Stimulated activated CD8-positive, alpha-beta memory T cell treated with anti-CD3 and anti-CD28 coated beads, Interleukin-12 subunit alpha, Interleukin-12 subunit beta, amount 100 ng/mL, for 1 hour (primary cell): Measurements from ENCODE around the gene INSIG1.

Experiments
- DNase-seq: peaks from one replicate; pipeline ENCODE4 v3.0.0-alpha.2; 2020; ENCODE audit warnings: low read depth

The INSIG1 gene

DNA sequence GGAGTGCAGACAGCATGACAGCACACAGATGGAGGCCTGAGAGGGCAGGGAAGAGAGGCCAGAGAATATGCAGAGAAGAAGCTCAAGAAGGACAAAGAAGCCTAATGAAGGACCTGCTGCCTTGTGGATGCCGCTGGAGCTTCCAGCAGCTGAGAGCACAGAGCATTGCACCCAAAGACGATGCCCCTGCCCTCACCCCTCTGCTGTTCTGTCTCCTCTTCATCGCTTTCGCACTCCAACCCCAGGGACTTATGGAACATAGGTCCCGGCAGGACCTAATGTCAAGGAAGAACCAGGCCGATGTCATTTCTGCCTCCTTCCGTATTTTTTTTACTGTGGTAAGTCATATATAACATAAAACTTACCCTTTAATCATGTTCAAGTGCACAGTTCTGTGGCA, 12.3 kb upstream of the INSIG1 start:
- no peak for DNase-seq

DNA sequence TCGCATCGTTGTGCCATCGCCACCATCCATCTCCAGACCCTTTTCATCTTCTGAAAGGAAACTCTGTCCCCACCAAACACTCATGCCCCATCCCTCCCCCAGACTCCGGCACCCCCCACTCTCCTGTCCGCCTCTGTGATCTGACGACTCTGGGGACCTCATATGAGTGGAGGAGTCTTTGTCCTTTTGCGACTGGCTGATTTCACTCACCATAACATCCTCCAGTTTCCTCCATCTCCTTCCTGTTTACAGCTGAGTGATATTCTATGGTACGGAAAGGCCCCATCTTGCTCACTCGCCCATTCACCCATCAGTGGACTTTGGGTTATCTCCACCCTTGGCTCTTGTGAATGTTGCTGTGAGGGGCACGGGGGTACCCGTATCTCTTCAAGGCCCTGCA, 11.8 kb upstream of the INSIG1 start:
- no peak for DNase-seq

DNA sequence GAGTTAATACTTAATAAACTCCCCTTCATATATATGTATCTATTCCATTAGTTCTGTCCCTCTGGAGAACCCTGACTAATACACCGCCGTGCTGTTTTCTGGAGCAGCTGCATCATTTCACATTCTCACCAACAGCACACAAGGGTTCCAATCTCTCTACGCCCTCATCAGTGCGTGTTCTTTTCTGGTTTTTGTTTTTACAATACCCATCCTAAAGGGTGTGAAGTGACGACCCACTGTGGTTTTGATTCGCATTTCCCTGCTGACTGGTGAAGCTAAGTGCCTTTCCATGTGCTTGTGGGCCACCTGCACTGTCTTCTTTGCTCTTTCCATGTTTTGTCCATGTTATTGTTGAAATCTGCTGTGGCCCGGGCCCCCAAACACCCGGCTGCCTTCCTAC, 11.0 kb upstream of the INSIG1 start:
- DNase-seq: no peak

DNA sequence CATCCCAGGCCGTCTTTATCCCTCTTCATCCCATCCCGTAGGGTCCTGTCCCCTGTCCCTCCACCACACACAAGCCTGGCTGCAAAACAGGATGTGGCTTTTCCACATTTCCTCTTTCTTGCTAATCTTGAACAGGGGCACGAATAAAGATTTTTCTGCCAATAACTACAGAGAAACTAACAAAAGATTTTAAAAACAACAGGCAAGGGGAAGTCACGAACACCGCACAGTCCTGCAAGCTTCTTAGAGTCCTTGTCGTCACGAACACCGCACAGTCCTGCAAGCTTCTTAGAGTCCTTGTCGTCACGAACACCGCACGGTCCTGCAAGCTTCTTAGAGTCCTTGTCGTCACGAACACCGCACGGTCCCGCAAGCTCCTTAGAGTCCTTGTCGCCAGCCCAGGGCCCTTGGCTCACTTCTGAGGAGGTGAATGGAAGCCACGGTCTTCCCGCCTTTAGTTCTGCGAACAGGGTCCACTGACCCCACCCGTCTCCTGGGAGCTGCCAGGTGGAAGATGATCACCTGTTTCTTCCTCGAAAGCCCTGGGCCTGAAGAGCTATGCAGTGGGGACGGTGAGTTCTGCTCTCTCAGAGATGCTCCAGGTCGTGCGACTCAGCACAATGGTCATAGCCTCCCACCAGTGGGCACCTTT, 10.3 kb upstream of the INSIG1 start:
- no peak for DNase-seq

DNA sequence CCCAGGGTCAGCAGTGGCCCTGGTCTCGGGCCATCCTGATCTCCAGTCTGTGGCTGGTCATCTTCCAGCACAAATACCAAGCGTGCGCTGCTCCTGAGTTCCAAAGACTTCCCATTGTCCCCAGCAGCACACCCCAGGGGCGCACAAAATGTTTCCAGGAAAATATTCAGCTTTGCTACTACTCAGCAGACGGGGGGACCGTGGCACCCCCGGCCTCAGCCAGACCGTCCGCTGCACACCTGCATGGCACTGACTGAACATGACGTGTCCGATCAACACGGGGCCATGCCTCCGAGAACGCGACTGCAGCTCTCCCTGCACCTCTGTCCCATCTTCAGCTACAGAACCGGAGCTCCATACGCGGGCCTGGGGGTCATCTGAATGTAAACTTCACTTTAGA, 9.6 kb upstream of the INSIG1 start:
- DNase-seq: no peak

DNA sequence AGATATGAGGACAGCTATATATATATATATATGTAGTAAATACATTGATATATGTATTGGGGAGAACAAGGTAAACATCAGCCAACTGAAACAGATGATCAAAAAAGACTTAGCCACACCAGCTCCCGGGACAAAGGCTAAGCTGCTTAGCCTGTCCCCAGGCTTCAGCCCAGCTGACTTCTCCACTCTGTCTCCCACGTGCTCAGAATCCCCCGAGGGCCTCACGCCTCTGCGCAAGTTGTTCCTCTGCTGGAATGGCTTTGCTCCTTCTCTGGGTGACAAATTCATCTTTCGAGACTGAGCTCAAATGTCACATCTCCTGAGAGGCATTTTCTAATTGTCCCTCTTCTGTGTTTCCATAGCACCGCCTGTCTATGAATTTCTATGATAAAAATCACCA, 8.6 kb upstream of the INSIG1 start:
- DNase-seq: no peak

DNA sequence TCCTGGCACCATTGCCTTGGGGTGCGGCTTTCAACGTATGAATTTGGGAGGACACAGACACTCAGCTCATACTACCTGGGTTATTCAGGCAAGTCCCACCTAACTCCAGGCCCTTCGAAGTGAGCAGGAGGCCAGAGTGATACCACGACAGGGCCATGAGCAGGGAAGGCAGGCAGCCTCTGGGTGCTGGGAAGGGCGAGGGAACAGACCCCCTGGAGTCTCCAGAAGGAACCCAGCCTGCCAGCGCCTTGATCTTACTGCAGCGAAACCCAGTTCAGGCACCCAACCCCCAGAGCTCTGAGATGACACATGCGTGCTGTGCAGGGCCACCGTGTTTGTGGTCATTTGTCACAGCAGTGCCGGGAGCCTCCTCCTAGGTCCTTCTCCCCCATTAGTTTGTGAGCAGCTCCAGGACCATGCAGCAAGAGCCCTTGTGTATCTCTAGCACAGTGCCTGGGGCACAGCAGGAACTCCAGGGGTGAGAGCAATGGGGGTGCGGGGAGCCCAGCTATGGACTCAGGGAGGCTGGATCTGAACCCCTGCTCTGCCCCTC, 7.7 kb upstream of the INSIG1 start:
- DNase-seq: no peak

DNA sequence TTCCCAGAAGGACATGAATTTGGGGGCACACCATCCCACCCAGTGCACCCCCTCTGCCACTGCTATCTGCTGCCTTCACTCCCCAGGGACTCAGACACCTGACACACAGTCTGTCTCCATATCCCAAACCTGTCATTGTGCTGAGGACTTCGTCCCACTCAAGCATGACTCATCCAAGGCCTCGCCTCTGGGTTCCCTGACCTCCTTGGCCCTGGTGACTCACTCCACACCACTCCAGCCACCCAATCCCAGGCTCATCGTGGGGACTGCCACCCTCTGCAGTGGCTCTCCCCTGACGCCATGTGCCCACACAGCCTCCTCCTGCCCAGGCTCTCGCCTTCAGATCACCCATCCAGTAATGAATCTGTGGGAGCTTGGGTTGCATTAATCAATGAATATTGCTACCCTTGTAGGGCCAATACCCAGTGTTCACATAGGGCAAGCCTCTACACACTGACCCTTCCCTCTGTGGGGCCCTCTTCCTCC, 6.6 kb upstream of the INSIG1 start:
- no peak for DNase-seq

DNA sequence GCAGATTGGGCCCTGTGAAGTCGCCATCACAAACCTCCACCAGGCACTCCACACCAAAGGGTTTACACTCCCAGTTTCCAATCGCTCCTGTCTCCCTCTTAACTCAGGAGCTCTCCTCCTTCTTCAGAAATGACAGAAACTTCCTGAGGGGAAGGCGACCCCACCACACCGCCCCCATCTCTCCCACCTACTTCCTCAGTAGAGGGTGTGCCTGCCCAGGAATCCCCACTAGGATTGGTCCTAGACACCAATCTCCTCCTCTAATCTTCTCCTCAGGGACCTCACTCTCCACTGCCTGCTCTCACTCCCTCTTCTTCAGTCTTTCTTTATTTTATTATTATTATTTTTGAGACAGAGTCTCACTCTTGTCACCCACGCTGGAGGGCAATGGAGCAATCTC, 5.9 kb upstream of the INSIG1 start:
- no peak for DNase-seq

DNA sequence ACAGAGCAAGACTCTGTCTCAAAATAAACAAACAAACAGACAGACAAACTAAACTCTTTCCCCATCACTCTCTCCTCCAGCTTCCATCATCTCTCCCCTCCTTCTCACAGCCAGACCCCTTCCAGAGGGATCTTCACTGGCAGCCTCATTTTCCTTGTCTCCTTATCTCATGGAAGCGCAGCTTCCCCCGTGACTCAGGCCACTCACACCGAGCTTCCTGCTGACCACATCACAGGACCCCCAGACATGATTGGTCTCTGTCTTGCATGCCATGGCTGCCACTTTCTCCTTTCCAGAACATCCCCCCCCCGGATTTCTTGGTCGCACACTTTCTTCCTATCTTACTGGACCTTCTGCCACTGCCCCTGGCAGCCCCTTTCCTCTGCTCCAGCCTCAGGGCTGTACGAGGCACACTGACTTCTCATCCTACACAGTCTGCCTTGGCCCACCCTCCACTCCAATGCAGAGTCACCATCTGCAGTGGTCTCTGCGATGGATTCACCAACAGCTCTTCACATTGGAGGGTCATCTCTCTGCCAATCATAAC, 4.9 kb upstream of the INSIG1 start:
- DNase-seq: no peak

DNA sequence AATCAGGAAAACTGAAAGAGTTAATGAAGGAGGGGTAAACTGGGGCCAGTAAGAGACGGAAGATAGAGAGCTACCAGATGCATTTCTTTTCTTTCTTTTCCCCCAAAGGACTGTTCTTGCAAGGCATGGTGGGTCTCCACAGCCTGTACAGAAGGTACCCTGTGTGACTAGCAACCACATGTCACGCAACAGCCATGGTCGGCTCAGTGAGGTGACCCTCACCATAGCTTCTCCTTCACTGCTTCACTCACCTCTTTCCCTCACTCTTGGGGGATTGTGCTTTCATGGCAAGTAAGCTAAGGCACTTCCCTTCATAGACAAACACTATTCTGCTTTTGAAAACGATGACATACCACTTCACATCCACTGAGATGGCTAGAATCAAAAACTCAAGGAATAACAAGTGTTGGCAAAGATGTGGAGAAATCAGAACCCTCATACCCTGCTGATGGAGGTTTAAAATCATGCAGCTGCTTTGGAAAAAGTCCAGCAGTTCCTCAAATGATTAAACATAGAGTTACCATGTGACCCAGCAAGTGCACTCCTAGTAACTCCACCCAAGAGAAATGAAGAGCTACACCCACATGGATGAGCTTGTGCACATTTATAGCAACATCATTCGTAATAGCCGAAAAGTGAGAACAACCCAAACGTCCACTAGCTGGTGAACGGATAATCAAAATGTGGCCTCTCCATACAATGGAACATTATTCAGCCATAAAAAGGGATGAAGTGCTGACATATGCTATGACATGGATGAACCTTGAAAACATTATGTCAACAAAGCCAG, 3.8 kb upstream of the INSIG1 start:
- no peak for DNase-seq

DNA sequence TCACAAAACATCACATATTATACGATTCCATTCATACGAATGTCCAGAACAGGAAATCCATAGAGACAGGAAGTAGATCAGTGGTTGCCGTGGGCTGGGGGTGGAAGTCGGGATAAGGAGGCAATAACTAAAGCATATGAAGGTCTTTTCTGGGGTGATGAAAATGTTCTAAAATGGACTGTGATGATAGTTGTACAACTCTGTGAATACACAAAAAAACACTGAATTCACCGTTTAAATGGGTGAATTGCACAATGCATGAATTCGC, 3.2 kb upstream of the INSIG1 start:
- DNase-seq: no peak

DNA sequence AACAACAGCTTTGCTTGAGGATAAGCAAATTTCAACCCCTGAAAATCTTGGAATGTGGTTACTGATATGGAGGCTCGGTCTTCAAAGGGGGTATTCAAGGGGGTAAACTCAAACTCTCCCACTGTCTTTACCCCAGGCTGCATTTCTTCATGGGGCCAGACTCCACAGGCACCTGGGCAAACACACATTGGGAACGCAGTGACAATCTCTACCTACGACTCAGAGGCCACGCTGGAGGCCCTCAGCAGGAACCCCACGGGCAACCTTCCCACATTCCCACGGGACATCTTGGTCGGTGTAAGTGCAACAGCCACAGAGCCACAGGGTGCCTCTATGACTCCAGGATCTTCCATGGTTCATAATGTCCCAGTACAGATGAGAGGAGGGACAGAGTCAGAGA, 2.2 kb upstream of the INSIG1 start:
- DNase-seq: no peak

DNA sequence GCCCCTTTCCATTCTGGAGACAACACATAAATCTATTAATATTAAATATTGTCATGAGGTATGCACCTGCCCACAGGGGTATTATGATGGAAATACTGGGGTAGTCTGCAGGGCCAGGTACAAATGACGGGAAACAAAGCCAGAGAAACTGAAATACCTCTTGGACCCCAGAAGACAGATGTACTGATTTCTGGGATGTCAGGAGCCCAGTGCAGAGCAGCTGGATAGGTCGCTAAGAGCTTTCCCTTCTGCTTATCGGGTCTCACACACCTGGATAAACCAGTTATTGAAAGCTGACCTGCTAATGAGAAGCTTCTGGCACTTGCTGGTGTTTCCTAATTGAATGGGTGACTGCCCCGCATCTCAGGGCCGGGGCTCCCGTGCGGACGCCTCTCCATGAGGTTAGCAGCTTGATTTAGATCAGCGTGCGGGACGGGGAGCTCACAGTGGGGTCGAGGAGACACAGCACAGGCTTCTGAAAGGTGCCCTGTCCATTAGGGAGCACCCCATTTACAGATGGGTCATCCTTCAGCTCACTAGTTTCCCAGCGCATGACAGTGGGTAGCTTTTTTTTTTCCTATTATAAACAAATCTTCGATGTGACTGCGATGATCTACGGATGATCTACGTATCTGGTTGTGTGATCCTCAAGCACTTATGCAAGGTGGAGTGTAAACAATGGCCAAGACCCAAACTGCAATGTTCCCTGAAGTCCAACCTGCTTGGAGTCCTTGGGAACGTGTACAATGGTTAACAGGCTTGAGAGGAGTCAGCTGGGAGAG, 1.5 kb upstream of the INSIG1 start:
- DNase-seq: no peak

DNA sequence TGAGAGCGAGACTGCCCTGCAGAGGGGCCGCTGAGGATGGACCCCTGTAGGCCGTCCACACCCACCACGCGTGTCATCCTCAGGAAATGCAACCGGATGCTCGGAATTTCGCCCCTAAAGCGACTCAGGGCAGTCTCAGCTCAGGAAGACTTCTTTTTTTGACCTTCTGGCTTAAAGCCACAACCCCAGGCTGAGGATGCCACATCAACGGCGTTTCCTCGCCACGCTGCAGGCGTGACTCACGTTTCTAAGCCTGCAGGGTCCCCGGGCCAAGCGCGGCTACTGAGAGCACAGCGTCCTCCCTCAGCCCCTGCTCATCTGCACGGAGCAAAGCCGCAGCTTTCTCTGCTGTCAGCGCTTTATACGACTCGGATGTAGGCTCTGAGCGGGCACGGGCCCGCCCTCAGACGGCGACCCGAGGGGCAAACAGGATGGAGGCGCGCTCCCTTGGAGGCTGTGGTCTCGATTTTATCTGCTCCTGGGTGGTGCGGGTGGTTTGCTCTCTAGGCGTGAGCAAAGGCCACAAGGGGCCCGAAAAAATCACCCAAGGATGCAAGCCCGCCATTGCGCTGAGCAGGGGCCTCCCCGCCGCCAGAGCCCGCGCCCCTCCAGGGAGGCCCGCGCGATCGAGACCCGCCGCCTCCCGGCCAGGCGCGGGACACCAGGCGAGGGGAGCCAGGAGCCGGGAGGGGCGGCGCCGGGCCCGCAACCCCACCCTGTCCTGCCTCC, 726 bp upstream of the INSIG1 start:
- DNase-seq: peak; percentile 79

DNA sequence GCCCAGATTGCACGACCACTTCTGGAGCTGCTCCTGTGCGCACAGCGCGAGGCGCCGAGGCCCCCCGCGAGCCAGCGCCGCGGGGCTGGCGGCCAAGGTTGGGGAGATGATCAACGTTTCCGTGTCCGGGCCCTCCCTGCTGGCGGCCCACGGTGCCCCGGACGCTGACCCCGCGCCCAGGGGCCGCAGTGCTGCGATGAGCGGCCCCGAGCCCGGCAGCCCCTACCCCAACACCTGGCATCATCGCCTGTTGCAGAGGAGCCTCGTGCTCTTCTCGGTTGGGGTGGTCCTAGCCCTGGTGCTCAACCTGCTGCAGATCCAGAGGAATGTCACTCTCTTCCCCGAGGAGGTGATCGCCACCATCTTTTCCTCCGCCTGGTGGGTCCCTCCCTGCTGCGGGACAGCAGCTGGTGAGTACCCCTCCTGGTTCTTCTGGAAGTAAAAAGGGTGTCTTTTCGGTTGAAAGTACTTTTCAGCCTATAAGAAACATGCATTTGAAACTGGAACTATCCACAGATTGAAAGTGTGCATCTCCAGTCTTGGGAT, 683 bp downstream of the INSIG1 start:
- DNase-seq: no peak

DNA sequence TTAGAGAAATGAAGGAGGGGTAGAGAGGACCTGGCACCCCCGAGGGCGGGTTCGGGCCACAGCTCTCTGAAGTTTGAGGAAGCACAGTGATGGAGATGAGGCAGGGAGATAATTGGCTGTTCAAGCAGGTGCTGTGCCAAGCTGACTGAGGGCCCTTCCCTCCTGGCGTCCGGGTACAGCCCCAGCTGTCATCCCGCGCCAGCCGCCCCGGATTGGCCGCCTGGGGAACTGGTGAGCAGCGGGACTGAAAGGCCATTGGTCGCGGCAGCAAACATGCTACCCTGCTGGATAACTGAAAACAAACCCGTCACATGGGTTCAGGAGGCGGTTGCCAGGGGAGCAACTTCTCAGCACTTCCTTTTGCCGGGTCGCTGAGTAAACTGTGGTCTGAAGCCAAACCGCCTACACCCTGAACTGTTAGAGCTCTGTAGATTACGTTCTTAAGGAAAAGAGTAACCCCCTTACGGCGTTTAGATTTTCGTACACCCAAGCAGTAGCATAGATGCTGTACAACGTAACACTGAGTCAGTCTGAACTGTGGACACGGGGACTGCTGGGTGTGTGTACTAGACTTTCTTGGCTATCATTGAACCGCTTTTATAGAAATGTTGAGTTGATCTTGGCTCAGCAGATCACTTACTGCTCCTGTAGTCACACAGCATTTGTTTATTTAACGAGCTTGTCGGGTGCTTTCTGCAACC, 1.3 kb downstream of the INSIG1 start:
- peak; percentile 90 for DNase-seq

DNA sequence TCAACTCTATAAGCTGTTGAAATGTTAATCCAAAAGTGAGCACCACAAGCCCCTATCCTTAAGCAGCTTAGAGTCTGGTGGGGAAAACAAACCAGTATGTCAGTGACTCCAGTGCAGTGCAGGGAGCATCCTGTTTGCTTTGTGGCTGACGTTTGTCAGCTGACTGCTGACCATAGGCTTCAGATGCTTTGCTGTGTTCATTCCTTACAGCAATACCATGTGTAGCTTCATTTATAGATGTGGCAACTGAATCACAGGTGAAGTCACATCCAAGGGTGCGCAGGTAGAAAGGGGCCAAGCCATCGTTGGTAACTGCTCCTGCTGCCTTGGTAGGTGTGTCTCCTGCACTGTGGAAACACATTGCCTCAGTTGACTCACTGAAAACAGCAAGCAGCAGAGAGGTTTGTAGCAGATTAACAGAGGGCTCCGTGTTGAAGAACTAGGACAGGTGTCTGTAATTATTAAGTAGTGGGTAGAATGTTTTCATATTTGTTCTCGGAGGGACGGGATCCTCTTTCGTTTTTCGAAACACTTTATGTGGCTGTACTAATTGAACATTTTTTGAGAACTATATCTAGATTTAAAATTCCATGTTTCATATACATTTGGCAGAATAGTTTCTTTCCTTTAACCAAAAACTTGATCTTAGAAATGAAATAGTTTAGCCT, 2.0 kb downstream of the INSIG1 start:
- peak; percentile 13 for DNase-seq

DNA sequence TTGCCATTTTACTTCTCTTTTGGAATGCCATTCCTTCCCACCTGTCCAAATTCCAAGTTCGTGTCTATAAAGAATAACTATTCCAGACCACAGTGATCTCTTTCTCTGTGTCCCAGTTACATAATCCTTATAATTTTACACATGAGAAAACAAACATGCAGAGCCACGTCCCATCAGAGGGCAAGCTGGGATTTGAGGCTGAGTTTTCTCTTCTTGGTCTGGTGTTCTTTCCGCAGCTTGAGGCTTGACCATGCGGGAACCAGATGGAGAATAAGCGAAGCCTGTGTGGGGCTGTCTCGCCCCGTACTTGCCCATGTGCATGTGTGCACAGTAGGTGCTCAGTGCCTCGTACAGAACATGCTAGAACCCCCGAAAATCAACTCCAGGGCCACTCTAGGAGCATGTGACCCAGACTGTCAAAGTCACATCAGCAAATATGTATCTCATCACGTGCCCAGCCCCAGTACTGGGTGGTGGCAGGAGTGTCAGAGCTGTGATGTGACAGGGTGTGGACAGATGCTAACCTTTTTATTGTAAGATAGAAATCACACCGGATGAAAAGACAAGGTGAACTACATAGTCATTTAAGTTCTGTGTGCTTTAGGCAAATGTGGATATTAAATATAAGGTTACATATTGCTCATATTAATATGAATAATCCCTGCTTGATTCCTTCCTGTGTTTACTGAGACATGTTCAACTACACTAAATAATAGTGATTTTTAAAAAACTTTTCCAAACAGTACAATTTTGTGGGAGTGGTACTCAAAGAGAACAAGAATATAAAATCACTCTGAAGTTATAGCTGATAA, 3.2 kb downstream of the INSIG1 start:
- no peak for DNase-seq
